SK-N-MC (cell line): ENCODE results near the gene DSE.
"Not testable (repeated sequence)": the region's sequence is repeated elsewhere in the genome, so short reads cannot be mapped to it uniquely, and the experiment has no call there.

ENCODE experiments used
- DNase-seq: peaks from one replicate; pipeline ENCODE4 v3.0.0-alpha.2; 2011; ENCODE audit warnings: low read depth, low spot score
- H3K27ac ChIP-seq: fragments of 200-600 bp; sonication (generic); 2 replicates; pipeline ENCODE4 v1.5.1; 2016; ENCODE audit warnings: mixed run types
- H3K36me3 ChIP-seq: fragments of 200-600 bp; sonication (generic); 2 replicates; pipeline ENCODE4 v1.6.1; 2017; ENCODE audit warnings: antibody characterized with exemption, low read length, mixed read lengths; ENCODE audit not compliant: insufficient read depth
- H3K4me3 ChIP-seq: fragments of 200-600 bp; sonication (generic); 2 replicates; pipeline ENCODE4 v1.5.1; 2016
- H3K9ac ChIP-seq: fragments of 200-600 bp; sonication (generic); 2 replicates; pipeline ENCODE4 v1.8.0; 2017; ENCODE audit warnings: mixed run types, mixed read lengths; ENCODE audit not compliant: insufficient read length
- H3K9me3 ChIP-seq: fragments of 200-600 bp; sonication (generic); 2 replicates; pipeline ENCODE4 v1.6.1; 2017; ENCODE audit warnings: low read depth, mild to moderate bottlenecking, antibody characterized with exemption, low read length, moderate library complexity, mixed read lengths
- EZH2 ChIP-seq: fragments of 200-600 bp; sonication (generic); IDR thresholded peaks from one replicate; pipeline ENCODE4 v1.6.1; 2017; ENCODE audit warnings: antibody characterized with exemption
- FOXP2 ChIP-seq: optimal IDR thresholded peaks from 2 replicates; pipeline ENCODE3; 2011; ENCODE audit warnings: mild to moderate bottlenecking, moderate library complexity; ENCODE audit not compliant: insufficient read depth; ENCODE audit errors: extremely low read length, control extremely low read depth
- POLR2AphosphoS5 ChIP-seq: IDR thresholded peaks from 2 replicates; pipeline ENCODE4 v1.6.1; 2012; ENCODE audit warnings: mild to moderate bottlenecking, low read depth, low read length, borderline replicate concordance

The DSE gene

DNA sequence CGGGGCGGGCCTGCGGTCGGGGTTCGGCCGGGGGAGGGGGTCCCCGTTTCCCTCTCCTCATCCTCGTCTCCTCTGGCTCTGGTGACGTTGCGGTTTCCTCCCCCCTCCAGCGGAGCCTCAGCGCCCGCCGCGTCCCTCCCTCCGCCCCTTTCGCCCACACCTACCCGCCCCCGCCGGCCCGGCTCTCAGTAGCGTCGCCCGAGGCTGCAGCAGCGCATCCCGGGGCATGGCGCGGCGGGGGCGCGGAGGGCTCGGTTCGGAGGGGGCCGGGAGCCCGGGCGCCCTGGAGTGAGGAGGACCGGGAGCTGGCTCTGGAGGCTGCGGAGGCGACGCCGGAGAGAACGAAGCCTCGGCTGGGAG lies at the start of gene DSE:
DSE (plus strand) TSS at position 188 of the 360 bp plus-strand sequence. CDS start 28,304 bp downstream, outside the sequence.
- Histone ChIP-seq H3K4me3 (peak within 1 kb of the TSS; percentile 83), H3K36me3 (no peaks in the 10 kb centered on the region), H3K27ac (no peak within 1 kb of the TSS), H3K9me3 (no peaks in the 10 kb centered on the region), H3K9ac (peak within 1 kb of the TSS; percentile 9)
- DNase-seq, result no peak
- TF ChIP-seq FOXP2 (no peak), POLR2AphosphoS5 (peak; percentile 53; the same call in 1 of the 2 replicates)

DNA sequence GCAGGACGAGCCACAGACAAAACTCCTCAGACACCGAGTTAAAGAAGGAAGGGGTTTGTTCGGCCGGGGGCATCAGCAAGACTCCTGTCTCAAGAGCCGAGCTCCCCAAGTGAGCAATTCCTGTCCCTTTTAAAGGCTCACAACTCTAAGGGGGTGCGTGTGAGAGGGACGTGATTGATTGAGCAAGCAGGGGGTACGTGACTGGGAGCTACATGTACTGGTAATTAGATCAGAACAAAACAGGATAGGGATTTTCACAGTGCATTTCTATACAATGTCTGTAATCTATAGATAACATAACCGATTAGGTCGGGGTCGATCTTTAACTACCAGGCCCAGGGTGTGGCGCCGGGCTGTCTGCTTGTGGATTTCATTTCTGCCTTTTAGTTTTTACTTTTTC lies 48.8 kb upstream of the DSE start:
- H3K36me3 ChIP-seq, DNase-seq, H3K9me3 ChIP-seq, H3K9ac ChIP-seq, H3K4me3 ChIP-seq, H3K27ac ChIP-seq: not testable (repeated sequence)

DNA sequence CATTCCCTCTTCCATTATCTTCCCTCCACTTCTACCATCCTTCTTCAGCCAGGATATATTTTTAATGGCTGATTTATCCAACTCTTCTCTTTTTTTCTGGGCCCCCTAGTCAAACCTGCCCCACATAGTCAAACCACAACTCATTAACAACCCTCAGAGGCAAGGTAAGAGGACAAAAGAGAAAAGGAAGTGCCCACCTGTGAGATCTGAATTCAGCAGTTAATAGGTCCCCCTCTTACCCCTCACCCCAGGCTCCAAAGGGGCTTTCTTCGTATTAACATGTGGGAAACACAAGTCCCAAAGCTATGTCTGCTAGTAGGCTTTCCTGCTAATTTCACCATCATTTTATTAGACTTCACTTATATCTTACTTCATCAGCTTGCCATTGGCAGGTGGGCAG lies 46.9 kb upstream of the DSE start:
- no peak for DNase-seq
- Histone ChIP-seq H3K4me3 (no peak overlapping the region), H3K27ac (no peak overlapping the region), H3K9ac (no peak overlapping the region), H3K36me3 (no peaks in the 10 kb centered on the region), H3K9me3 (no peaks in the 10 kb centered on the region)
- TF ChIP-seq POLR2AphosphoS5 (no peak), FOXP2 (no peak), EZH2 (no peak)

DNA sequence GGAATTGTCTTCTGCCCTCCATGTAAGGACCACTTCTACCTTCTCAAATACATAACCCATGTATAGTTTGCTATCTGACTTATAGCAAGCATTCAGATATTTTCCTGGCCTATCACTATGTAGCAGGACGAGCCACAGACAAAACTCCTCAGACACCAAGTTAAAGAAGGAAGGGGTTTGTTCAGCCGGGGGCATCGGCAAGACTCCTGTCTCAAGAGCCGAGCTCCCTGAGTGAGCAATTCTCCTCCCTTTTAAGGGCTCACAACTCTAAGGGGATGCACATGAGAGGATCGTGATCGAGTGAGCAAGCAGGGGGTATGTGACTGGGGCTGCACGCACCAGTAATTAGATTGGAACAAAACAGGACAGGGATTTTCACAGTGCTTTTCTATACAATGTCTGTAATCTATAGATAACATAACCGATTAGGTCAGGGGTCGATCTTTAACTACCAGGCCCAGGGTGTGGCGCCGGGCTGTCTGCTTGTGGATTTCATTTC lies 45.1 kb upstream of the DSE start:
- not testable (repeated sequence) for H3K4me3 ChIP-seq, DNase-seq, H3K9ac ChIP-seq, H3K27ac ChIP-seq, H3K36me3 ChIP-seq, H3K9me3 ChIP-seq

DNA sequence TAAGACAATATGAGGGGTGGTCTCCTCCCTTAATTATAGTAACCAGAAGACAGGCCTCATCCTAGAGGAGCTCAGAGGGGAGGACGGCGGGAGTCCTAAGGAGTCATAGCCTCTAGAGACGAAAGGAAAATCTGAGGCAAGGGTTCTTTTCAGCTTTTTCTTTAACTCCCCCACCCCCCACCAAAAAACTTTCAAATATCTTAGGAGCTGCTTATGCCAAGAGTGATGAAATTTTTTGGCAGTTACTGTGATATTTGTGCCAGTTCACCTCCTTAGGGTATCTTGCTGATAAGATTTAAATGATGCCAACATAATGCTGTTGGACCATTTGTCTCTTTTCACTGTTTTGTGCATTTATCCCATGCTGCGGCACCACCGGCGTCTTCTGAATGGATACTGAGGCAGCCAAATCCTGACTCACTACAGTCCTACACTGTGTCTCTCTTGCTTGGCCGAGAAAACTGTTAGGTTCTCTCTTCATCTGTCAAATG lies 44.5 kb upstream of the DSE start:
- no peak for DNase-seq
- Histone ChIP-seq H3K9ac (no peak overlapping the region), H3K36me3 (no peaks in the 10 kb centered on the region), H3K9me3 (no peaks in the 10 kb centered on the region), H3K27ac (no peak overlapping the region), H3K4me3 (no peak overlapping the region)
- TF ChIP-seq POLR2AphosphoS5 (no peak), FOXP2 (no peak), EZH2 (no peak)

DNA sequence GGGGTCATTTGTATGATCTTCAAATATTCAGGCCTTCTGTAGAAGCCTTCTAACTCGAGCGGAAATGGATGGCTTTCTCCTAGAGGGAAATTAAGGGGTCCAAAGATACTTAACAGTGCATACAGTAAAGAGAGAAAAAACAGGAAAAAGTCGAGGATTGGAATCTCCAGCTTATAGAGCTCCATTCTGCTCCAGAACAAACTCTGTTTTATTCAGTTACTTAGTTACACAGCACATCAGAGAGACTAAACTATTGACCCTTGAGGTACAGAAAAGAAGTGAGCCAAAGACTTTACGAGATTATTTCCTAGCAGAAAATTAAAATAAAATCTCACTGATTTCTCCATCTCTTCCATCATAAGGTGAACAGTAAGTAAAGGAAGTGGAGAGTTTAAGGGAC lies 43.8 kb upstream of the DSE start:
- no peak for DNase-seq
- Histone ChIP-seq H3K9me3 (no peaks in the 10 kb centered on the region), H3K27ac (no peak overlapping the region), H3K4me3 (no peak overlapping the region), H3K9ac (no peak overlapping the region), H3K36me3 (no peaks in the 10 kb centered on the region)
- TF ChIP-seq EZH2 (no peak), FOXP2 (no peak), POLR2AphosphoS5 (no peak)

DNA sequence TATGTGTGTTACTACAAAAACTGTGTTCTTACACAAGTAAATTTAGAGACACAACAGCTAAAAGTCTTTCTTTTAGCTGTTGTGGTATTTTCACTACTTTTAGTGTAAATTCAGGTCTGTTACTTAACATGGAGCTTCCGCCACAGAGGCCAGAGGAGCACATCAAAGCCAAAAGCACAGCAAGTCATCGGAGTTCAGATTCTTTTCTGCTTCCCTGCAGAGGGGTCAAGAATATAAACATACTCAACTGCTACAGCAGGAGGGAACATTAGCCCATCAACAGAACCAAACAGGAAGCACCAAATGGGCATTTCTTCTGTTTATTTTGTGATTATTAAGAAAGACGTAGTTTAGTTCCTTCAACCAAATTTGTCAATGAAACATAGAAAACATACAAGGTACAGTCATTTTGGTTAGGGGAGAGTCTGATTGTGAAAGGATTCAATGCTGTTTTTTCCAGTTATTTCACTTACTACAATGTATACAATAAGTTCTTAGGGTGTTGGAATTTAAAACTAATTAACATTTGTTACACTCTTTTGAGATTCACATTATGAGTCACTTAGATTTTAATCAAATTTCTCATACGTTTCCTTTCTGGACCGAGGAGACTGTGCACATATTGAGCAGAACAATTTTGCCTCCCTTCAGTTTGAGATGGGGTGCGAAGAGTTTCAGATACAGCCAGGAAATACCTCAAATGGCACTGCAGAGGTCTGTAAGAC lies 42.8 kb upstream of the DSE start:
- no peaks in the 10 kb centered on the region for H3K9me3 ChIP-seq
- no peak overlapping the region for H3K4me3 ChIP-seq
- no peaks in the 10 kb centered on the region for H3K36me3 ChIP-seq
- DNase-seq, result no peak
- H3K9ac ChIP-seq, result no peak overlapping the region
- H3K27ac ChIP-seq, result no peak overlapping the region
- TF ChIP-seq EZH2, result no peak
- no peak for TF ChIP-seq FOXP2
- no peak for TF ChIP-seq POLR2AphosphoS5

DNA sequence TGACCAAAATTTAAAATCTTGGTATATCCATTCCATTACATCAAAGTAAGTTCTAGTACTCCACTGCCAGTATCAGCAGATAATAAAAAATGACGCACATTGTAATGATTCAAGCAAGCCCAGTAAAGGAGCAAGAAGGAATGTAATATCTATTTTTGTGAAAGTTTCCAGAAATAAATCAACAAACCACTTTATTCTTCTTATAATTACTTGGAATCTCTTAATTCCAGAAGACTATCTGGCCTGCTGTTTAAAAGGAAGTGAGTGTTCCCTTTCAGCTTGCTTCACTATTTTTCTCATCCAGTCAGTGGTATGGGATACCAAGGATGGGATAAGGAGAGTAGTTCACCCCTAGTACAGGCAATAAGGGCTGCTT lies 42.2 kb upstream of the DSE start:
- no peak overlapping the region for H3K9ac ChIP-seq
- no peak for DNase-seq
- H3K4me3 ChIP-seq, result no peak overlapping the region
- TF ChIP-seq EZH2 (no peak), POLR2AphosphoS5 (no peak), FOXP2 (no peak)
- no peaks in the 10 kb centered on the region for H3K9me3 ChIP-seq
- no peaks in the 10 kb centered on the region for H3K36me3 ChIP-seq
- H3K27ac ChIP-seq, result no peak overlapping the region

DNA sequence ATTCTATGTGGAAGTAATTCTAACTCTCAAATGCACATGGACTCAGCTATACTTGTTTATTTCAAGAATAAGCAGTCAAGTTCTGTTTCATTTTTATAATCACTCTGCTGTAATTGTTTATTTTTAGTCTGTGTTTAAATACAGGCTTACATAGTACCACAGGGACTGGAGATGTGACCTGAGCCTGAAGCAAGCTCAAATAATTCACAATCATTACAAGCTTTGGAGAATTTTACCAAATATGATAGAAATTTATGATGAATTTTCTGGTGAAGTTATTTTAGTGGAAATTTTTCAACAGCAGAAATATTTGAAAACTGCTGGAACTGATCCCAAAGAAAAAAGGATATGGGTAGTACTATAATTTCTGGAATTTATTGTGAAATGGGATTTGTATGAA lies 41.6 kb upstream of the DSE start:
- no peak for DNase-seq
- Histone ChIP-seq H3K4me3 (no peak overlapping the region), H3K9ac (no peak overlapping the region), H3K36me3 (no peaks in the 10 kb centered on the region), H3K9me3 (no peaks in the 10 kb centered on the region), H3K27ac (no peak overlapping the region; the same call in 1 of the 2 replicates)
- TF ChIP-seq POLR2AphosphoS5, result no peak
- no peak for TF ChIP-seq FOXP2
- TF ChIP-seq EZH2, result no peak
